GM12878 (cell line): Measurements from ENCODE around the gene CCSER1. TPM values are rescaled to one million over a fixed set of nuclear protein-coding genes. Genes with fewer than 3 reads are reported as not detected.

Source experiments
- ATAC-seq: fragments of 200-7000 bp; cut with Tn5 transposase; 3 replicates; pipeline ENCODE4 v1.9.1; 2020; ENCODE audit warnings: mild to moderate bottlenecking, moderate library complexity
- BruUV-seq: library from RNA; stranded (reverse); fragments of 400-500 nt; replicated peaks from 2 replicates; lab custom pipeline; 2021; lab: Mats Ljungman, UMichigan
- CTCF ChIA-PET: fragments of 300-600 bp; sonication (Branson Sonifier 250); formaldehyde crosslinking; extraction: SDS; loops from one replicate; lab custom pipeline; 2021; ENCODE audit warnings: inconsistent platforms; lab: Yijun Ruan, JAX
- POLR2A ChIA-PET: fragments of 350-600 bp; formaldehyde crosslinking; extraction: SDS; loops from one replicate; lab custom pipeline; 2021; ENCODE audit warnings: inconsistent platforms; lab: Charles Lee
- RAD21 ChIA-PET: fragments of 300-600 bp; sonication (Branson Sonifier 250); formaldehyde crosslinking; loops from one replicate; lab custom pipeline; 2023; ENCODE audit warnings: antibody characterized with exemption; ENCODE audit not compliant: unreplicated experiment; lab: Charles Lee
- SMC1A ChIA-PET: fragments of 300-600 bp; sonication (Branson Sonifier 250); formaldehyde crosslinking; loops from one replicate; lab custom pipeline; 2023; ENCODE audit not compliant: unreplicated experiment, uncharacterized antibody; lab: Charles Lee
- DNase-seq: peaks from one replicate; pipeline ENCODE4 v3.0.0-alpha.2; 2011; ENCODE audit warnings: low read depth, low spot score
- FAIRE-seq: peaks from 3 replicates; lab custom pipeline; 2011; peaks lifted over from hg19 to GRCh38; lab: Jason Lieb, UNC
- H2AFZ ChIP-seq: 2 replicates; pipeline ENCODE4 v1.6.0; 2011; ENCODE audit warnings: low read depth, low read length, control low read depth; ENCODE audit not compliant: control insufficient read depth
- H3K27ac ChIP-seq: 2 replicates; pipeline ENCODE4 v1.5.1; 2011; ENCODE audit warnings: control low read depth; ENCODE audit not compliant: control insufficient read depth, insufficient read depth
- H3K27me3 ChIP-seq, 2 experiments: replicated peaks in 1 of 2; 2 replicates each; pipeline versions ENCODE4 v1.6.0 to v1.6.1; 2011; ENCODE audit warnings: low read length in 1 of 2; ENCODE audit not compliant: control insufficient read depth in 2 of 2, insufficient read depth in 2 of 2
- H3K36me3 ChIP-seq, 2 experiments: 2 replicates each; pipeline ENCODE4 v1.5.1; 2011; ENCODE audit warnings: low read length in 1 of 2; ENCODE audit not compliant: control insufficient read depth in 2 of 2, insufficient read depth in 2 of 2
- H3K4me1 ChIP-seq: 2 replicates; pipeline ENCODE4 v1.6.1; 2011; ENCODE audit warnings: mild to moderate bottlenecking, low read length, moderate library complexity, mixed read lengths; ENCODE audit not compliant: control insufficient read depth, insufficient read depth
- H3K4me2 ChIP-seq: 2 replicates; pipeline ENCODE4 v1.6.0; 2011; ENCODE audit warnings: control low read depth; ENCODE audit not compliant: control insufficient read depth, insufficient read depth
- H3K4me3 ChIP-seq: fragments of 200-600 bp; sonication (generic); 2 replicates; pipeline ENCODE4 v1.5.1; 2016
- H3K79me2 ChIP-seq: 2 replicates; pipeline ENCODE4 v1.6.0; 2011; ENCODE audit warnings: low read length; ENCODE audit not compliant: control insufficient read depth, insufficient read depth
- H3K9ac ChIP-seq: 2 replicates; pipeline ENCODE4 v1.8.0; 2011; ENCODE audit warnings: low read length, control low read depth, mixed read lengths; ENCODE audit not compliant: control insufficient read depth, insufficient read depth
- H3K9me3 ChIP-seq: replicated peaks from 3 replicates; pipeline ENCODE4 v1.5.1; 2011; ENCODE audit warnings: mild to moderate bottlenecking, low read length; ENCODE audit not compliant: control insufficient read depth, insufficient read depth
- H4K20me1 ChIP-seq: 2 replicates; pipeline ENCODE4 v1.6.0; 2011; ENCODE audit not compliant: control insufficient read depth, insufficient read depth
- BMI1 ChIP-seq: fragments of 450-650 bp; IDR thresholded peaks from 2 replicates; pipeline ENCODE4 v1.6.1; 2016; ENCODE audit warnings: mild to moderate bottlenecking, moderate library complexity, borderline replicate concordance
- POU2F2 ChIP-seq: IDR thresholded peaks from 3 replicates; pipeline ENCODE4 v1.6.1; 2011; ENCODE audit warnings: low read depth, mild to moderate bottlenecking, low read length, borderline replicate concordance
- ZNF274 ChIP-seq: IDR thresholded peaks from one replicate; pipeline ENCODE4 v1.8.0; 2011; ENCODE audit not compliant: insufficient read length, insufficient read depth
- WGBS: methylation state at CpG from one replicate; pipeline ENCODE4 v1.1.6; 2016; ENCODE audit warnings: low lambda C conversion rate; ENCODE audit not compliant: insufficient replicate concordance, insufficient coverage; ENCODE audit errors: missing lambda C conversion rate; 5-methylcytosine and 5-hydroxymethylcytosine counted together
- in situ Hi-C: fragments of 300-500 bp; cut with MboI; formaldehyde crosslinking; loops from 9 replicates; pipeline ENCODE4 v1.14.3; 2018; ENCODE audit warnings: mixed read lengths
- intact Hi-C: fragments of 100-400 bp; cut with micrococcal nuclease; formaldehyde crosslinking; loops from one replicate; pipeline ENCODE4 v1.14.2; 2022; ENCODE audit not compliant: unreplicated experiment
- polyA plus RNA-seq, 11 experiments: library from polyadenylated mRNA; depleted of rRNA in 4 of 11; unstranded in 6 of 11; stranded (reverse) in 5 of 11; fragments of >200 nt; fragmentation: Nextera tagmentation in 4 of 11; fragmentation: Illumina TruSeq in 1 of 11; extraction: Ambion mirVana in 4 of 11; extraction: Trizol in 1 of 11; gene quantifications; 1 replicate in 1 of 11; 2 replicates in 10 of 11; pipeline versions ENCODE4 v1.2.1 to v1.2.3, GENCODE V29; 2011 to 2016; ENCODE audit warnings: inconsistent platforms in 2 of 11, missing spikeins in 2 of 11, low read depth in 1 of 11
- total RNA-seq, 4 experiments: library from RNA; depleted of rRNA in 3 of 4; stranded (reverse); fragments of >200 nt in 3 of 4; fragmentation: Illumina TruSeq in 1 of 4; extraction: Trizol in 1 of 4; gene quantifications; 2 replicates each; pipeline versions ENCODE4 v1.2.1 to v1.2.3, GENCODE V29; 2013 to 2021
- TF ChIP-seq, protein P1 (sequence below): fragments of 150-350 bp; IDR thresholded peaks from 2 replicates; pipeline ENCODE4 v1.6.1; 2016; ENCODE audit warnings: low read depth, low read length

CCSER1 gene
- total and polyA plus RNA-seq, 10 of the 15 experiments (the other 5 are each of a cell fraction or from before 2014, with no cell fraction given), result 0.22 to 2.7 (median 1.0) TPM

DNA sequence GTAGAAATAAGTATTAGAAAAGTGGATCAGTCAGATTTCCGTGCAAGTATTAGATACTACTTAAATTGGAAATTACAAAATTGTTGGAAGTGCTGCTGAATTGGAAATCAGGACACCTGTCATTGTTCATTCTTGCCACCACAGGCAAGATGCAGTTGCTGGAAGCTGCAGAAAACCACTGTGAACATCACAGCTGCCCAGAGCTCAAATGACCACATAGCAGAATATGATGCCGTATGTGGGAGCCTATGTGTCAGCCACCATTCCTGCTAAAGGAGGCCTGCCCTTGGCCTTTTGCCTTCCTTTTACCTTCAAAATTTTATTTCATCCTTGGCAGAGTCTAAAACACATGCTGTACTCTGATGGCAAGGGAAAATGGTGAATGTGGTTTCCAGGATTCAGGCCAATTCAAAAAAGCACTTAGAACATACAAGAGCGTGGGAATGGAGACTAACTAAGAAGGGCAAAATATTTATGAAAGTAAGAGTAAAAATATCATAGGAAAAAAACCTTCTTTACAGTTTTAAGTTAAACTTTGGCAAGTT lies 1171.0 kb downstream of the CCSER1 start:
- no TSS peak for BruUV-seq
- ChIA-PET CTCF (no interaction called here), RAD21 (no interaction called here)
- no peak overlapping the region for H2AFZ ChIP-seq
- no peak for DNase-seq
- no peak for FAIRE-seq
- no peaks in the 10 kb centered on the region for H3K36me3 ChIP-seq
- no peak overlapping the region for H3K4me2 ChIP-seq
- no peaks in the 10 kb centered on the region for H3K9me3 ChIP-seq
- H4K20me1 ChIP-seq, result no peaks in the 10 kb centered on the region
- no peak overlapping the region for H3K4me3 ChIP-seq
- no peaks in the 10 kb centered on the region for H3K27me3 ChIP-seq
- no peak for TF ChIP-seq ZNF274
- no peak for TF ChIP-seq POU2F2
- TF ChIP-seq, all 136 proteins: peak for 0
- WGBS, result 19% methylated on average over 3 of the region's 3 CpGs
- in situ Hi-C loops, result no loop called here
- intact Hi-C loops, result no loop called here
- Histone ChIP-seq H3K27ac (no peak overlapping the region), H3K4me1 (no peaks in the 10 kb centered on the region), H3K9ac (no peak overlapping the region), H3K79me2 (no peaks in the 10 kb centered on the region)
- ATAC-seq, result no peak
- POLR2A ChIA-PET, result no interaction called here
- SMC1A ChIA-PET, result no interaction called here

DNA sequence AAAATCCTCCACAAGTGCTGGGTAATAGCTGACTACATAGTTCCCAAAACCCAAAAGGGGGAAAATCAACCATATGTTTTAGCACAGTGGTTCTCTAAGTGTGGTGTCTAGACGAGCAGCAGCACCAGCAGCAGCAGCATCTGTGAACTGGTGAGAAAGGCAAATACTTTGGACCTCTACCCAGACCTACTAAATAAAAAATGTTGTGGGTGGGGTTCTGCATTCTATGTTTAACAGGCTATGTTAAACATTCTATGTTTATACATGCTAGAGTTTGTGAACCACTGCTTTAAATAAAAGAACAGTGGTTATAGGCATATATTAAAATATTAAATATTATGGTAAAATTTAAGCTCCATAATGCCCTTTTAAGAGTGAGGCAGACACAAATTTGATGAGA lies 1171.6 kb downstream of the CCSER1 start:
- no peaks in the 10 kb centered on the region for H4K20me1 ChIP-seq
- TF ChIP-seq, protein P1, sequence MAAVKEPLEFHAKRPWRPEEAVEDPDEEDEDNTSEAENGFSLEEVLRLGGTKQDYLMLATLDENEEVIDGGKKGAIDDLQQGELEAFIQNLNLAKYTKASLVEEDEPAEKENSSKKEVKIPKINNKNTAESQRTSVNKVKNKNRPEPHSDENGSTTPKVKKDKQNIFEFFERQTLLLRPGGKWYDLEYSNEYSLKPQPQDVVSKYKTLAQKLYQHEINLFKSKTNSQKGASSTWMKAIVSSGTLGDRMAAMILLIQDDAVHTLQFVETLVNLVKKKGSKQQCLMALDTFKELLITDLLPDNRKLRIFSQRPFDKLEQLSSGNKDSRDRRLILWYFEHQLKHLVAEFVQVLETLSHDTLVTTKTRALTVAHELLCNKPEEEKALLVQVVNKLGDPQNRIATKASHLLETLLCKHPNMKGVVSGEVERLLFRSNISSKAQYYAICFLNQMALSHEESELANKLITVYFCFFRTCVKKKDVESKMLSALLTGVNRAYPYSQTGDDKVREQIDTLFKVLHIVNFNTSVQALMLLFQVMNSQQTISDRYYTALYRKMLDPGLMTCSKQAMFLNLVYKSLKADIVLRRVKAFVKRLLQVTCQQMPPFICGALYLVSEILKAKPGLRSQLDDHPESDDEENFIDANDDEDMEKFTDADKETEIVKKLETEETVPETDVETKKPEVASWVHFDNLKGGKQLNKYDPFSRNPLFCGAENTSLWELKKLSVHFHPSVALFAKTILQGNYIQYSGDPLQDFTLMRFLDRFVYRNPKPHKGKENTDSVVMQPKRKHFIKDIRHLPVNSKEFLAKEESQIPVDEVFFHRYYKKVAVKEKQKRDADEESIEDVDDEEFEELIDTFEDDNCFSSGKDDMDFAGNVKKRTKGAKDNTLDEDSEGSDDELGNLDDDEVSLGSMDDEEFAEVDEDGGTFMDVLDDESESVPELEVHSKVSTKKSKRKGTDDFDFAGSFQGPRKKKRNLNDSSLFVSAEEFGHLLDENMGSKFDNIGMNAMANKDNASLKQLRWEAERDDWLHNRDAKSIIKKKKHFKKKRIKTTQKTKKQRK, result no peak
- no peak for TF ChIP-seq BMI1
- FAIRE-seq, result no peak
- no TSS peak for BruUV-seq
- no peak overlapping the region for H3K4me2 ChIP-seq
- no peaks in the 10 kb centered on the region for H3K4me1 ChIP-seq
- in situ Hi-C loops, result no loop called here
- H3K27me3 ChIP-seq, result no peaks in the 10 kb centered on the region
- POLR2A ChIA-PET, result no interaction called here
- H3K9me3 ChIP-seq, result no peaks in the 10 kb centered on the region
- H2AFZ ChIP-seq, result no peak overlapping the region
- H3K36me3 ChIP-seq, result no peaks in the 10 kb centered on the region
- no peak for ATAC-seq
- intact Hi-C loops, result no loop called here
- SMC1A ChIA-PET, result interaction anchor here (0.6 kb wide), 1 partner anchor 24 kb away, joined by 3 read pairs; no protein-coding TSS in a partner anchor
- H3K4me3 ChIP-seq, result no peak overlapping the region
- CTCF ChIA-PET, result interaction anchor here (1.1 kb wide), 1 partner anchor 10 kb away, joined by 3 read pairs; no protein-coding TSS in a partner anchor
- WGBS, result 0% methylated on average over 1 of the region's 1 CpG
- no peaks in the 10 kb centered on the region for H3K79me2 ChIP-seq
- H3K9ac ChIP-seq, result no peak overlapping the region
- no peak for DNase-seq
- no peak overlapping the region for H3K27ac ChIP-seq
- RAD21 ChIA-PET, result no interaction called here
